ENCODE data around the gene MYBPH. TPM values are rescaled to one million over a fixed set of nuclear protein-coding genes. Genes with fewer than 3 reads are reported as not detected.

MYBPH gene
- total and polyA plus RNA-seq, 2 of the 13 experiments (the other 11 are each of a cell fraction or from before 2014, with no cell fraction given) = not detected

DNA sequence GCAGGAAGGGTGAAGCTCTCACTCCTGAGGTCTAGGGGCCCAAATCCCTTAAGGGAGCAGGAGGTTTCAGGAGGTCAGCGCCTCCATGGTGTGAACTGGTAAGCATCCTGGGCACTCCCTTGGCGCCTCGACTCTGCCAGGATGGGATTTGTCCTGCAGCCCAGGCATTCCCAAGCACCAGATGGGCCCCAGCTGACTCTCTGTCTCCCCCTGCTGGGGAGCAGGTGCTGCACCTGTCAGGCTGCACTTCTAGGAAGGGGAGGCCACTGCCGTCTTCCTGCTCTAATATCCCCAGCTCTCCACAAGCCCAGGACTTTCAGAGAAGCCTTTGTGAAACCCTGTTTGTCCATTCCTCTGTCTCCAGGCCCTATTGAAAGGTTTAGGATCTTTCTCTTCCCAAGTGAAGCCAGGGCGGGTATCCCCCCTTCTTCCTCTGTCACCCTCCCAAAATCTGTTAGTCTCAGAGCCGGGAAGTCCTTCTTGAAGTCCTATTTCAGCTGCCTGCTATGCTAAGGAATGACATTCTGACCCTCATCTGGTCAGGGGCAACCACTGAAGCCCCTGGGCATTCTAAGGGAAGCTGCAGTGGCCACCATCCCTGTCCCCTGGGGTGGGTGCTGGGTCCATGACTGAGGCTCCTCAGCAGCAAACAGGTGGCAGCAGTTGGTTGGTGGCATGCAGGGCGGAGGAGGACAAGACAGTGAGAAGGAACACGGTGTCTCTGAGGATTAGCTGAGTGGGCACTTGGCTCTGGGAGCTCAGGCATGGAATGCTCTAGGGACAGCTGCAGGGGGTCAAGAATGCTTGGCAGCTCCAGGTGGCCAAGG, 3.2 kb downstream of the MYBPH start:
- H3K27me3 ChIP-seq (ENCODE audit: control insufficient read depth in 1 of 2, insufficient read depth in 2 of 2, low read length in 2 of 2) = peaks cover 2 to 13% of the 10 kb centered on the region in 2 experiments; a peak in 3 of 5 replicates
- no peak overlapping the region for H2AFZ ChIP-seq (ENCODE audit: low read length)
- H3K9me3 ChIP-seq (ENCODE audit: low read length) = no peaks in the 10 kb centered on the region
- no peak overlapping the region for H3K27ac ChIP-seq (ENCODE audit: extremely low read length, insufficient read depth, low read length)
- H3K4me3 ChIP-seq (replicated peaks in 1 of 3; ENCODE audit: insufficient read depth in 1 of 3, low read depth in 2 of 3, low read length in 3 of 3) = no peak overlapping the region
- TF ChIP-seq, protein P1, sequence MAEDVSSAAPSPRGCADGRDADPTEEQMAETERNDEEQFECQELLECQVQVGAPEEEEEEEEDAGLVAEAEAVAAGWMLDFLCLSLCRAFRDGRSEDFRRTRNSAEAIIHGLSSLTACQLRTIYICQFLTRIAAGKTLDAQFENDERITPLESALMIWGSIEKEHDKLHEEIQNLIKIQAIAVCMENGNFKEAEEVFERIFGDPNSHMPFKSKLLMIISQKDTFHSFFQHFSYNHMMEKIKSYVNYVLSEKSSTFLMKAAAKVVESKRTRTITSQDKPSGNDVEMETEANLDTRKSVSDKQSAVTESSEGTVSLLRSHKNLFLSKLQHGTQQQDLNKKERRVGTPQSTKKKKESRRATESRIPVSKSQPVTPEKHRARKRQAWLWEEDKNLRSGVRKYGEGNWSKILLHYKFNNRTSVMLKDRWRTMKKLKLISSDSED (CRISPR knock-in tag; IDR thresholded peaks at IDR 0.05) = no peak
- TF ChIP-seq STAG1 (CRISPR knock-in tag; IDR thresholded peaks at IDR 0.05) = peak; percentile 56
- peak; percentile 63 for TF ChIP-seq SMC3 (IDR thresholded peaks at IDR 0.05; ENCODE audit: low read length)
- no peak for TF ChIP-seq AGO1 (IDR thresholded peaks at IDR 0.05; ENCODE audit: low read depth, low read length, poor library complexity, severe bottlenecking)
- TF ChIP-seq XRCC5 (optimal IDR thresholded peaks at IDR 0.05; ENCODE audit: low read length) = peak; percentile 63
- TF ChIP-seq CC2D1A (CRISPR knock-in tag; IDR thresholded peaks at IDR 0.05) = no peak
- TF ChIP-seq, protein P2, sequence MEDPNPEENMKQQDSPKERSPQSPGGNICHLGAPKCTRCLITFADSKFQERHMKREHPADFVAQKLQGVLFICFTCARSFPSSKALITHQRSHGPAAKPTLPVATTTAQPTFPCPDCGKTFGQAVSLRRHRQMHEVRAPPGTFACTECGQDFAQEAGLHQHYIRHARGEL (CRISPR knock-in tag; IDR thresholded peaks at IDR 0.05) = peak; percentile 99
- peak; percentile 26; the same call in 1 of the 2 replicates for TF ChIP-seq TFAP4 (IDR thresholded peaks at IDR 0.05; ENCODE audit: borderline replicate concordance, low read depth)
- no peak for TF ChIP-seq MED13 (CRISPR knock-in tag; IDR thresholded peaks at IDR 0.05)
- no peak for TF ChIP-seq KAT2B (IDR thresholded peaks at IDR 0.05; ENCODE audit: borderline replicate concordance, low read depth, low read length)
- TF ChIP-seq RAD21 (CRISPR knock-in tag; IDR thresholded peaks at IDR 0.05) = peak; percentile 51; the same call in 1 of the 2 replicates
- TF ChIP-seq, protein P3, sequence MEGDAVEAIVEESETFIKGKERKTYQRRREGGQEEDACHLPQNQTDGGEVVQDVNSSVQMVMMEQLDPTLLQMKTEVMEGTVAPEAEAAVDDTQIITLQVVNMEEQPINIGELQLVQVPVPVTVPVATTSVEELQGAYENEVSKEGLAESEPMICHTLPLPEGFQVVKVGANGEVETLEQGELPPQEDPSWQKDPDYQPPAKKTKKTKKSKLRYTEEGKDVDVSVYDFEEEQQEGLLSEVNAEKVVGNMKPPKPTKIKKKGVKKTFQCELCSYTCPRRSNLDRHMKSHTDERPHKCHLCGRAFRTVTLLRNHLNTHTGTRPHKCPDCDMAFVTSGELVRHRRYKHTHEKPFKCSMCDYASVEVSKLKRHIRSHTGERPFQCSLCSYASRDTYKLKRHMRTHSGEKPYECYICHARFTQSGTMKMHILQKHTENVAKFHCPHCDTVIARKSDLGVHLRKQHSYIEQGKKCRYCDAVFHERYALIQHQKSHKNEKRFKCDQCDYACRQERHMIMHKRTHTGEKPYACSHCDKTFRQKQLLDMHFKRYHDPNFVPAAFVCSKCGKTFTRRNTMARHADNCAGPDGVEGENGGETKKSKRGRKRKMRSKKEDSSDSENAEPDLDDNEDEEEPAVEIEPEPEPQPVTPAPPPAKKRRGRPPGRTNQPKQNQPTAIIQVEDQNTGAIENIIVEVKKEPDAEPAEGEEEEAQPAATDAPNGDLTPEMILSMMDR (CRISPR knock-in tag; IDR thresholded peaks at IDR 0.05) = peak; percentile 86
- no peak for TF ChIP-seq ZNF766 (CRISPR knock-in tag; IDR thresholded peaks at IDR 0.05; ENCODE audit: borderline replicate concordance)
- peaks cover 5% of the 10 kb centered on the region for H3K4me1 ChIP-seq (ENCODE audit: insufficient read depth, low read length)
- POLR2A ChIA-PET = no interaction called here
- 19% methylated on average over 5 of the region's 8 CpGs for WGBS (ENCODE audit: low lambda C conversion rate)
- CTCF ChIA-PET (ENCODE audit: low intra/inter-chr PET ratio, low total read pairs) = interaction anchor here (1.5 kb wide), 1 partner anchor 133 kb away, joined by 5 read pairs; no protein-coding TSS in a partner anchor
- no TSS peak for BruUV-seq (replicated peaks)
- no peak overlapping the region for H3K4me2 ChIP-seq (ENCODE audit: low read depth, low read length)
- ATAC-seq (peak; percentile 85), FAIRE-seq (no peak), DNase-seq (ENCODE audit: low spot score) (peak; percentile 37)
- H3K9ac ChIP-seq (ENCODE audit: insufficient read depth, low read depth, low read length) = no peak overlapping the region
- H3K79me2 ChIP-seq (ENCODE audit: insufficient read depth, low read length) = no peaks in the 10 kb centered on the region
- H4K20me1 ChIP-seq (ENCODE audit: insufficient read depth, low read length) = 0 out of 2 replicates have a peak, but pooled peaks cover 4% of the 10 kb centered on the region
- in situ Hi-C loops (cut with HindIII; ENCODE audit: extremely low pct_ligation_motif_present, low pct_unique_long_range_greater_than_20kb) (loop anchor here (5.0 kb wide), 1 partner anchor 55 kb away; no protein-coding TSS in a partner anchor), intact Hi-C loops (cut with micrococcal nuclease; ENCODE audit: unreplicated experiment) (loop anchor here (1.0 kb wide), 1 partner anchor 133 kb away; no protein-coding TSS in a partner anchor)
- H3K36me3 ChIP-seq (replicated peaks in 1 of 2; ENCODE audit: control insufficient read depth in 1 of 2, insufficient read depth in 2 of 2, low read length in 2 of 2) = no peaks in the 10 kb centered on the region

Measured in HepG2 (cell line).